ENCODE measurements around the gene FBXW7.

- TF ChIP-seq SP2 (IDR thresholded peaks at IDR 0.05; ENCODE audit: low read length): no peak
- no peak for TF ChIP-seq GABPA (IDR thresholded peaks at IDR 0.05; ENCODE audit: borderline replicate concordance, insufficient read depth, low read length)
- no peak for TF ChIP-seq MAX (IDR thresholded peaks at IDR 0.05)
- TF ChIP-seq SUZ12 (IDR thresholded peaks at IDR 0.05; ENCODE audit: low read length): no peak
These were observed 258.6 kb downstream of the FBXW7 start for GRCh38 chr4:152277333-152277732.
